ENCODE results near the gene LCTL.
A peak's percentile ranks its signal among the peaks of the same experiment; 100 is the strongest.

Gene LCTL

GRCh38 chr15:66580643-66581042, 14.8 kb upstream of the LCTL start:
- H3K27ac ChIP-seq (ENCODE audit: low read depth, low read length) = peak overlapping the region; percentile 57
- no peaks in the 10 kb centered on the region for H3K9me3 ChIP-seq (ENCODE audit: control insufficient read depth in 5 of 5, low read length in 5 of 5)
- H3K9ac ChIP-seq (ENCODE audit: low read length in 5 of 5) = peak overlapping the region in 1 of 5 donors; percentile 9
- H3K36me3 ChIP-seq (ENCODE audit: control insufficient read depth in 5 of 5, insufficient read depth in 5 of 5, low read length in 5 of 5) = no peaks in the 10 kb centered on the region
- no peaks in the 10 kb centered on the region for H3K27me3 ChIP-seq (ENCODE audit: control insufficient read depth in 5 of 5, insufficient read depth in 4 of 5, low read length in 5 of 5)
- H3K4me3 ChIP-seq (ENCODE audit: low read depth in 1 of 5, low read length in 5 of 5) = no peak overlapping the region
- H3K4me1 ChIP-seq (ENCODE audit: control insufficient read depth in 5 of 5, insufficient read depth in 5 of 5, low read length in 5 of 5) = peaks cover 6 to 29% (median 22%) of the 10 kb centered on the region in 5 donors

GRCh38 chr15:66578286-66578875, 12.6 kb upstream of the LCTL start:
- Histone ChIP-seq H3K4me1 (ENCODE audit: control insufficient read depth in 5 of 5, insufficient read depth in 5 of 5, low read length in 5 of 5) (peaks cover 12 to 29% (median 24%) of the 10 kb centered on the region in 5 donors), H3K9ac (ENCODE audit: low read length in 5 of 5) (no peak overlapping the region), H3K36me3 (ENCODE audit: control insufficient read depth in 5 of 5, insufficient read depth in 5 of 5, low read length in 5 of 5) (no peaks in the 10 kb centered on the region), H3K9me3 (ENCODE audit: control insufficient read depth in 5 of 5, low read length in 5 of 5) (no peaks in the 10 kb centered on the region), H3K4me3 (ENCODE audit: low read depth in 1 of 5, low read length in 5 of 5) (no peak overlapping the region), H3K27me3 (ENCODE audit: control insufficient read depth in 5 of 5, insufficient read depth in 4 of 5, low read length in 5 of 5) (no peaks in the 10 kb centered on the region), H3K27ac (ENCODE audit: low read depth, low read length) (no peak overlapping the region)

DNA sequence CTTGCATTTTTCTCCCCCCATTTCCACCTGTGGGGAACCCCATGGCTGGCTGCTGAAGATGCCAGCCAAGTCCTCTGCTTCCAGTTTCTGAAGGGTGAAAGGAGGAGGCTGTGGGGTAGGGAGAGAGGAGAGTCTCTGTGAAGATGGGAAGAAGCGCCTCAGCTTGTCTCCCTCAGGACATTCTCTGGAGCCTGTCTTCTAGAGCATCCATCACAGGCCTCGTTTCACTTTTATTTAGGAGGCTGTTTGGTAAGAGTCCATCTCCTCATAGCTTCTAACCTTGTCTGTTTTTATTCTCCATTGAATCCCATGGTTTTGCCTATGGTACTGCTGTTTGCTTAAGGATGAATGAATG, 8.8 kb upstream of the LCTL start:
- no peaks in the 10 kb centered on the region for H3K36me3 ChIP-seq (ENCODE audit: control insufficient read depth in 5 of 5, insufficient read depth in 5 of 5, low read length in 5 of 5)
- no peaks in the 10 kb centered on the region for H3K9me3 ChIP-seq (ENCODE audit: control insufficient read depth in 5 of 5, low read length in 5 of 5)

GRCh38 chr15:66573719-66574595, 8.2 kb upstream of the LCTL start:
- Histone ChIP-seq H3K9ac (ENCODE audit: low read length in 5 of 5) (peak overlapping the region in 1 of 5 donors; percentile 26), H3K4me3 (ENCODE audit: low read depth in 1 of 5, low read length in 5 of 5) (peak overlapping the region in 1 of 5 donors; percentile 6), H3K9me3 (ENCODE audit: control insufficient read depth in 5 of 5, low read length in 5 of 5) (no peaks in the 10 kb centered on the region), H3K36me3 (ENCODE audit: control insufficient read depth in 5 of 5, insufficient read depth in 5 of 5, low read length in 5 of 5) (no peaks in the 10 kb centered on the region), H3K27ac (ENCODE audit: low read depth, low read length) (peak overlapping the region; percentile 50), H3K27me3 (ENCODE audit: control insufficient read depth in 5 of 5, insufficient read depth in 4 of 5, low read length in 5 of 5) (no peaks in the 10 kb centered on the region), H3K4me1 (ENCODE audit: control insufficient read depth in 5 of 5, insufficient read depth in 5 of 5, low read length in 5 of 5) (peaks cover 0 to 7% (median 4%) of the 10 kb centered on the region in 5 donors)

More for the DNA sequence above, 8.8 kb upstream of the LCTL start:
- H3K27ac ChIP-seq (ENCODE audit: low read depth, low read length) = peak overlapping the region; percentile 50
- H3K9ac ChIP-seq (ENCODE audit: low read length in 5 of 5) = no peak overlapping the region
- peaks cover 0 to 7% (median 4%) of the 10 kb centered on the region in 5 donors for H3K4me1 ChIP-seq (ENCODE audit: control insufficient read depth in 5 of 5, insufficient read depth in 5 of 5, low read length in 5 of 5)
- H3K27me3 ChIP-seq (ENCODE audit: control insufficient read depth in 5 of 5, insufficient read depth in 4 of 5, low read length in 5 of 5) = no peaks in the 10 kb centered on the region
- H3K4me3 ChIP-seq (ENCODE audit: low read depth in 1 of 5, low read length in 5 of 5) = peak overlapping the region in 1 of 5 donors; percentile 6

DNA sequence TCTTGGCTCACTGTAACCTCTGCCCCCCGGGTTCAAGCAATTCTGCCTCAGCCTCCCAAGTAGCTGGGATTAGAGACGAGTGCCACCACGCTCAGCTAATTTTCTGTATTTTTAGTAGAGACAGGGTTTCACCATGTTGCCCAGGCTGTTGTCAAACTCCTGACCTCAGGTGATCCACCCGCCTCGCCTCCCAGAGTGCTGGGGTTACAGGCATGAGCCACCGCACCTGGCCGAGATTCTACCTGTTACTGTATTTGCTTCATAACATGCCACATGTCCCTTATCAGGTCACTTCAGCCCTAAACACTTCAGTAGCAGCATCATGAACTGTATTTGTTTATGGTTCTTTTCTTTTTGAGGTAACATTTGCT, 7.5 kb upstream of the LCTL start:
- Histone ChIP-seq H3K9ac (ENCODE audit: low read length in 5 of 5) (peak overlapping the region in 2 of 5 donors; percentile 11 to 26), H3K27ac (ENCODE audit: low read depth, low read length) (peak overlapping the region; percentile 16), H3K36me3 (ENCODE audit: control insufficient read depth in 5 of 5, insufficient read depth in 5 of 5, low read length in 5 of 5) (no peaks in the 10 kb centered on the region), H3K4me1 (ENCODE audit: control insufficient read depth in 5 of 5, insufficient read depth in 5 of 5, low read length in 5 of 5) (peaks cover 0 to 7% (median 4%) of the 10 kb centered on the region in 5 donors), H3K4me3 (ENCODE audit: low read depth in 1 of 5, low read length in 5 of 5) (no peak overlapping the region), H3K27me3 (ENCODE audit: control insufficient read depth in 5 of 5, insufficient read depth in 4 of 5, low read length in 5 of 5) (no peaks in the 10 kb centered on the region), H3K9me3 (ENCODE audit: control insufficient read depth in 5 of 5, low read length in 5 of 5) (no peaks in the 10 kb centered on the region)

DNA sequence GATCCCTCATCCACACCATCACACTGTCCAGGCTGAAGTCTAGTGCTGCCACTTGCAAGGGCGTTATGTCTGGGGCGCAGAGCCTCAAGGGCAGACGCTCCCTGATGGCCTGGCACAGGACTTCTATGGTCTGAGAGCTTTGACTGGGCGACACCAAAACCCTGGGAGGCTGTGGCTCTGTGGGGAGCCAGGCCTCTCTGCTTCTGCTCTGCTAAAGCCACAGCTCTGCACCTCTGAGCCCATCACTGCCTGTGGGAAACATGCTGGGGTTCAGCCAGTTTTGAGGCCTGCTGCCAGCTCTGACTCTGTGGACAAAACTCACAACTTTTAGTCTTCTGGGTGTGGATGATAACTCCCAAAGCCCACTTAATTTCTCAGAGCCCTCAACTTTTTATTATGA, 6.3 kb upstream of the LCTL start:
- Histone ChIP-seq H3K27me3 (ENCODE audit: control insufficient read depth in 5 of 5, insufficient read depth in 4 of 5, low read length in 5 of 5) (no peaks in the 10 kb centered on the region), H3K36me3 (ENCODE audit: control insufficient read depth in 5 of 5, insufficient read depth in 5 of 5, low read length in 5 of 5) (no peaks in the 10 kb centered on the region), H3K27ac (ENCODE audit: low read depth, low read length) (no peak overlapping the region), H3K4me3 (ENCODE audit: low read depth in 1 of 5, low read length in 5 of 5) (no peak overlapping the region), H3K9ac (ENCODE audit: low read length in 5 of 5) (no peak overlapping the region), H3K9me3 (ENCODE audit: control insufficient read depth in 5 of 5, low read length in 5 of 5) (no peaks in the 10 kb centered on the region), H3K4me1 (ENCODE audit: control insufficient read depth in 5 of 5, insufficient read depth in 5 of 5, low read length in 5 of 5) (peaks cover 0 to 9% (median 6%) of the 10 kb centered on the region in 5 donors)

DNA sequence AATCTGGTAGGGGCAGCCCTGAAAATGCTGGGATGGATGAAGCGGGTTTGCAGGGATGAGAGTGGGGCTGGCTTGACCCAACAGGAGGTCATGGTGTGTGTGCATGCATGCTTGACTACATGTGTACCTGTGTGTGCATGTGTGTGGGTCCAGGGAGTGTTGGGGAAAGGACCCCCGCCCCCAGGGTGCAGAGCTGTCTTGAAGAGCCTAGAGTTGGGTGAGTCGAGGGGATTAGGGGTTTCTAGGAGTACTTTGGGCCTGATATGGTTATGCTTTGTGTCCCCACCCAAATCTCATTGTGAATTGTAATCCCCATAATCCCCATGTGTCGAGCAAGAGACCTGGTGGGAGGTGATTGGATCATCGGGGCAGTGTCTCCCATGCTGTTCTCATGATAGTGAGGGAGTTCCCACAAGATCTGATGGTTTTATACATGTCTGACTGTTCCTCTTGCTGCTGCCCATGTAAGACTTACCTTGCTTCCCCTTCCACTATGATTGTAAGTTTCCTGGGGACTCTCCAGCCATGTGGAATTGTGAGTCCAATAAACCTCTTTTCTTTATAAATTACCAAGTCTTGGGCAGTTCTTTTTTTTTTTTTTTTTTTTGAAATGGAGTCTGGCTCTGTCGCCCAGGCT, 5.2 kb upstream of the LCTL start:
- no peak overlapping the region for H3K9ac ChIP-seq (ENCODE audit: low read length in 5 of 5)
- H3K4me1 ChIP-seq (ENCODE audit: control insufficient read depth in 5 of 5, insufficient read depth in 5 of 5, low read length in 5 of 5) = peaks cover 0 to 10% (median 7%) of the 10 kb centered on the region in 5 donors
- H3K9me3 ChIP-seq (ENCODE audit: control insufficient read depth in 5 of 5, low read length in 5 of 5) = no peaks in the 10 kb centered on the region
- no peak overlapping the region for H3K27ac ChIP-seq (ENCODE audit: low read depth, low read length)
- H3K4me3 ChIP-seq (ENCODE audit: low read depth in 1 of 5, low read length in 5 of 5) = no peak overlapping the region
- H3K27me3 ChIP-seq (ENCODE audit: control insufficient read depth in 5 of 5, insufficient read depth in 4 of 5, low read length in 5 of 5) = no peaks in the 10 kb centered on the region
- no peaks in the 10 kb centered on the region for H3K36me3 ChIP-seq (ENCODE audit: control insufficient read depth in 5 of 5, insufficient read depth in 5 of 5, low read length in 5 of 5)

DNA sequence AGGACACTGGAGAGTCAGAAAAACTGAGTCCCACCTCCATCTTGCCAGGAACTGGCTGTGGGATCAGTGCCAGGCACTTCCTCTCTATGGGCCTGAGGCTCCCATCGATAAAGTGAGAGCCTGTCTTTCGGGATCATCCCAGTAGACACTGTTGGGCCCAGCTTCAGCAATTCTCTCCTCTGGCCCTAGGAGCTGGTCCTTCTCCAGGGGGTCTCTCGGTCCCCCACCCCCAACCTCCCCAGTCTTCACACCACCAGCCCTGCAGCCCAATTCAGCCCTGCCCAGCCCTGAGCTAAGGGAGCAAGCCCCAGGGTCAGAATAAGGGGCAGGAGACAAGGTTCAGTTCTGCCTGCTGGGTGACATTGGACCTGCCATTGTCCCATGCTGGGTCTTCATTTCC, 4.5 kb upstream of the LCTL start:
- no peak overlapping the region for H3K4me3 ChIP-seq (ENCODE audit: low read depth in 1 of 5, low read length in 5 of 5)
- no peaks in the 10 kb centered on the region for H3K36me3 ChIP-seq (ENCODE audit: control insufficient read depth in 5 of 5, insufficient read depth in 5 of 5, low read length in 5 of 5)
- H3K27ac ChIP-seq (ENCODE audit: low read depth, low read length) = no peak overlapping the region
- H3K9me3 ChIP-seq (ENCODE audit: control insufficient read depth in 5 of 5, low read length in 5 of 5) = no peaks in the 10 kb centered on the region
- peaks cover 0 to 10% (median 7%) of the 10 kb centered on the region in 5 donors for H3K4me1 ChIP-seq (ENCODE audit: control insufficient read depth in 5 of 5, insufficient read depth in 5 of 5, low read length in 5 of 5)
- no peaks in the 10 kb centered on the region for H3K27me3 ChIP-seq (ENCODE audit: control insufficient read depth in 5 of 5, insufficient read depth in 4 of 5, low read length in 5 of 5)
- H3K9ac ChIP-seq (ENCODE audit: low read length in 5 of 5) = no peak overlapping the region

GRCh38 chr15:66569461-66570137, 3.8 kb upstream of the LCTL start:
- Histone ChIP-seq H3K36me3 (ENCODE audit: control insufficient read depth in 5 of 5, insufficient read depth in 5 of 5, low read length in 5 of 5) (no peaks in the 10 kb centered on the region), H3K27ac (ENCODE audit: low read depth, low read length) (no peak overlapping the region), H3K27me3 (ENCODE audit: control insufficient read depth in 5 of 5, insufficient read depth in 4 of 5, low read length in 5 of 5) (no peaks in the 10 kb centered on the region), H3K4me1 (ENCODE audit: control insufficient read depth in 5 of 5, insufficient read depth in 5 of 5, low read length in 5 of 5) (peaks cover 0 to 10% (median 6%) of the 10 kb centered on the region in 5 donors), H3K9me3 (ENCODE audit: control insufficient read depth in 5 of 5, low read length in 5 of 5) (no peaks in the 10 kb centered on the region), H3K9ac (ENCODE audit: low read length in 5 of 5) (no peak overlapping the region), H3K4me3 (ENCODE audit: low read depth in 1 of 5, low read length in 5 of 5) (no peak overlapping the region)

Measured in subcutaneous abdominal adipose tissue (tissue), 5 donors.